ENCODE results near the gene LRRC9.

DNA sequence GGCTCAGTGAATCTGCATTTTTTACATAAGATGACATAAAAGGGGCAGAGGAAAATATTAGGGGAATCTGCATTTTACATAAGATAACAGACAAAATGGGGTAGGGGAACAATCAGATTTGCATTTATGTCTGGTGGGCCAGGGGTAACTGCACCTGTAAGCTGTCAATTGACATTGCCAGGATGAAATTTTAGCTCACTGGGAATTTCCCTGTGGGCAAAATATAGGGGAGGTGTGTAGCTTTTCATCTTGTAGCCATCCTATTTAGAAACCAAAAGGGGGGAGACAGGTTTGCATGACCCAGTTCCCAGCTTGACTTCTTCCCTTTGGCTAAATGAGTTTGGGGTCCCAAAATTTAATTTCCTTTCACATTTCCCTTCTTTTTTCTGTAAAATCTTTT is 175.3 kb downstream of the LRRC9 start:
- TF ChIP-seq, protein P1, sequence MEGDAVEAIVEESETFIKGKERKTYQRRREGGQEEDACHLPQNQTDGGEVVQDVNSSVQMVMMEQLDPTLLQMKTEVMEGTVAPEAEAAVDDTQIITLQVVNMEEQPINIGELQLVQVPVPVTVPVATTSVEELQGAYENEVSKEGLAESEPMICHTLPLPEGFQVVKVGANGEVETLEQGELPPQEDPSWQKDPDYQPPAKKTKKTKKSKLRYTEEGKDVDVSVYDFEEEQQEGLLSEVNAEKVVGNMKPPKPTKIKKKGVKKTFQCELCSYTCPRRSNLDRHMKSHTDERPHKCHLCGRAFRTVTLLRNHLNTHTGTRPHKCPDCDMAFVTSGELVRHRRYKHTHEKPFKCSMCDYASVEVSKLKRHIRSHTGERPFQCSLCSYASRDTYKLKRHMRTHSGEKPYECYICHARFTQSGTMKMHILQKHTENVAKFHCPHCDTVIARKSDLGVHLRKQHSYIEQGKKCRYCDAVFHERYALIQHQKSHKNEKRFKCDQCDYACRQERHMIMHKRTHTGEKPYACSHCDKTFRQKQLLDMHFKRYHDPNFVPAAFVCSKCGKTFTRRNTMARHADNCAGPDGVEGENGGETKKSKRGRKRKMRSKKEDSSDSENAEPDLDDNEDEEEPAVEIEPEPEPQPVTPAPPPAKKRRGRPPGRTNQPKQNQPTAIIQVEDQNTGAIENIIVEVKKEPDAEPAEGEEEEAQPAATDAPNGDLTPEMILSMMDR (IDR thresholded peaks at IDR 0.05 in 4 of 5, conservative IDR thresholded peaks at IDR 0.05 in 1 of 5), result no peak
- TF ChIP-seq POLR2A (IDR thresholded peaks at IDR 0.05), result no peak

All from gastrocnemius medialis (tissue), 4 donors.